Epithelial cell of proximal tubule (primary cell): ENCODE results near the gene GTF2F2. TPM values are rescaled to one million over a fixed set of nuclear protein-coding genes. Genes with fewer than 3 reads are reported as not detected.
"Not testable (repeated sequence)": the region's sequence is repeated elsewhere in the genome, so short reads cannot be mapped to it uniquely, and the experiment has no call there.

Experiments used
- DNase-seq: peaks from one replicate; pipeline ENCODE4 v3.0.0-alpha.2; 2011; ENCODE audit warnings: low read depth
- H3K4me3 ChIP-seq: 2 replicates; pipeline ENCODE4 v1.5.1; 2011; ENCODE audit warnings: low read depth, mild to moderate bottlenecking, low read length
- CTCF ChIP-seq: conservative IDR thresholded peaks from 2 replicates; pipeline ENCODE4 v1.5.1; 2012; ENCODE audit warnings: low read depth, mild to moderate bottlenecking, low read length
- total RNA-seq: library from RNA; depleted of rRNA; stranded (reverse); fragments of >200 nt; gene quantifications from 2 replicates; pipeline ENCODE4 v1.2.3, GENCODE V29; 2015

GTF2F2 gene
- total RNA-seq, 1 donor from 2014 or later = 47.9 TPM

GRCh38 chr13:45243077-45243476 is 122.8 kb downstream of the GTF2F2 start:
- no peak for TF ChIP-seq CTCF
- no peak overlapping the region for H3K4me3 ChIP-seq
- DNase-seq = no peak

GRCh38 chr13:45244736-45245135 is 124.4 kb downstream of the GTF2F2 start:
- H3K4me3 ChIP-seq, DNase-seq: not testable (repeated sequence)

DNA sequence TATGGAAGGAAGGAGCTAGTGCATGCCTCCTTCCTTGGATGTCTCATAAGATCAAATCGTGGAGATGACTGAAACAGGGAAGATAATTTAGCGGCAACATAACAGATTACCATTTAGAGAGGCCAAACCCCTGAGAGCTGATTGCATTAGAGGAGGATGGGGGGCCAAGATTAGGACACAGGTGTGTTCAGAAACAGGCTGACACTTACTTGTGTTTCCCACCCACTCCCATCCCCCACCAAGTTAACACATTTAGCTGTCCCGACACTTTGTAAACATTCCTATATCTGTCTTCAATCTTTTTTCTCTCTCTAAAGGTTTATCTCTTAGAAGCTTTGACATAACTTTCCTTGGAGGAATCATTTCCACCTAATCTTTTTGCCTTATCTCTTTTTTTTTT is 129.4 kb downstream of the GTF2F2 start:
- TF ChIP-seq CTCF = no peak
- no peak for DNase-seq
- no peak overlapping the region for H3K4me3 ChIP-seq

DNA sequence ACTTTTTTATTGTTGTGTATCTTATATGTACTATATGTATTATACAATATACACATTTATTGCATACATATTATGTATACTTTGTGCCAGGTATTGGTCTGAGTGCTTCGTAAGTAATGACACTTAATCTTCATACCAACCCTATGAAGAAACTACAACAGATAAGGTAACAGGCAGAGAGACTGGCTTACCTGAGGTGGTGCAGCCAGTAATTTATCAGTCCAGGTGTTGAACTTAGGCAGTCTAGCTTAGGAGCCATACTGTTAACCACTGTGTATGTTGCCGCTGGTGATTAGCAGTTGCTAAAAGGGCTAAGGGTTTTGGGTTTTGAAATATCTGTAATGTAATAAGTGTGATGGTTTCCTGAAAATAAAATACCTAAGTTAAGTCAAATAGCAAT is 134.1 kb downstream of the GTF2F2 start:
- no peak overlapping the region for H3K4me3 ChIP-seq
- no peak for TF ChIP-seq CTCF
- no peak for DNase-seq

DNA sequence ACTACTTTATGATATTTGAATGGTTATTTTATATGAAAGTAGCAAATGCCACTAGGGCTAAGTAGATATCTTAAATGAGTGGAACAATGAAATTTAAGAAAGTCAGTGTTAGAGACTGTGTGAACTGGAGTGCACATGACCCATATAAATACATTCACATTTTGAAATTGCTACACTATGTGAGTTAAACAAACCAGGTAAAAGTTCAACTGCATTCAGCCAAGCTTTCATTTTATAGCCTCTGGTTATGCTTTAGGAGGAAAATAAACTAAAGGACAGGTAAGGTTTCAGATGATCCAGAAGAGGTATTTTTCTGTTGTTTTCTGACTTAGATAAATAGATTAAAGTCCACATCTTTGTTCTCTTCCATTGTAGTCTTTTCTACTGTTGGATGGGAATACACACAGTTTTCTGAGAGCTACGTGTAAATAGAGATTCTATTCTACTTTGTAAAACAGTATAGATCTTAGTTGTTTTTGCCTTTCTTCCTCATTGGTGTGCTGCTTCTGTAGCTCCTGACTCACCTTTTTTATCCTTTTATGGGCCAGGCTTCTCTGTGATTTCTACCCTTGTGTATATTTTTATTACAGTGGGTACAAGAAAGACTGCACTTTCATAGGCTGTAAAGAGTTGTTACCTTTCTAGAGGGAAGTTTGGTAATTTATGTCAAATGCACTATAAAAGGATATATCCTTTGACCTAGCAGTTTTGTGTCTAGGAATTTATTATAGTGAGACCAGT is 135.1 kb downstream of the GTF2F2 start:
- no peak for DNase-seq
- no peak for TF ChIP-seq CTCF
- no peak overlapping the region for H3K4me3 ChIP-seq

DNA sequence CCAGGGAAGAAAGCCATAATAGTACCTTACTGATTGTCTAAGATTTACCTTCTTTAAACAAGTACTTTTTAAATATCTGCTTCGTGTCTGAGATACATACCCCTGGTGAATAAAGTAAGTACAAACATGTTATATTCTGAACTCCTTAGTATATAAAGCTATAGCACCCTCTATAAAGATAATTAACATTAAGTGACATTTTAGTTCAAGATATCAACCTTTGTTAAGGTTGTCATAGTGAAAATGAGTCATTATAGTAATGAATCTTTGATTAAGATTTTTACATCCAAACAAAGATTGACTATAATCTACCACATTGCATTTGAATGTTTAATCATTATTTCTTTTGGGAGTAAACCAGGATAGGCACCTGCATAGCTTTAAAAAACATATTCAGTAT is 135.9 kb downstream of the GTF2F2 start:
- no peak for TF ChIP-seq CTCF
- no peak for DNase-seq
- no peak overlapping the region for H3K4me3 ChIP-seq

GRCh38 chr13:45257638-45258333 is 137.5 kb downstream of the GTF2F2 start:
- no peak for DNase-seq
- TF ChIP-seq CTCF = no peak
- H3K4me3 ChIP-seq = no peak overlapping the region
